RWPE2 (cell line): ENCODE results near the gene NRSN2.

ENCODE experiments used
- ATAC-seq: fragments of 200-7000 bp; cut with Tn5 transposase; 3 replicates; pipeline ENCODE4 v1.9.1; 2021; ENCODE audit warnings: low read depth
- DNase-seq: peaks from one replicate; pipeline ENCODE4 v3.0.0-alpha.2; 2020; ENCODE audit warnings: low spot score
- H3K27ac ChIP-seq: fragments of 450-650 bp; 2 replicates; pipeline ENCODE4 v1.5.1; 2017; ENCODE audit warnings: mild to moderate bottlenecking; ENCODE audit not compliant: poor library complexity, severe bottlenecking
- H3K27me3 ChIP-seq: fragments of 250-450 bp; sonication (Bioruptor Pico); 2 replicates; pipeline ENCODE4 v1.5.1; 2021; ENCODE audit warnings: mild to moderate bottlenecking, moderate library complexity; ENCODE audit not compliant: insufficient read depth, poor library complexity, severe bottlenecking
- H3K36me3 ChIP-seq: fragments of 250-450 bp; sonication (Bioruptor Pico); 2 replicates; pipeline ENCODE4 v1.5.1; 2020; ENCODE audit warnings: low read depth, mild to moderate bottlenecking, moderate library complexity
- H3K4me1 ChIP-seq: fragments of 250-450 bp; sonication (Bioruptor Pico); 2 replicates; pipeline ENCODE4 v1.5.1; 2021; ENCODE audit warnings: mild to moderate bottlenecking, moderate library complexity; ENCODE audit not compliant: insufficient read depth, poor library complexity, severe bottlenecking
- H3K4me3 ChIP-seq: fragments of 250-450 bp; sonication (Bioruptor Pico); 2 replicates; pipeline ENCODE4 v1.5.1; 2021; ENCODE audit warnings: mild to moderate bottlenecking, moderate library complexity; ENCODE audit not compliant: severe bottlenecking
- H3K9me3 ChIP-seq: fragments of 250-450 bp; sonication (Bioruptor Pico); 2 replicates; pipeline ENCODE4 v1.5.1; 2021; ENCODE audit warnings: mild to moderate bottlenecking, moderate library complexity; ENCODE audit not compliant: severe bottlenecking
- CTCF ChIP-seq: fragments of 450-650 bp; IDR thresholded peaks from one replicate; pipeline ENCODE4 v1.5.1; 2017; ENCODE audit warnings: mild to moderate bottlenecking, moderate library complexity; ENCODE audit not compliant: poor library complexity, severe bottlenecking

Gene NRSN2

GRCh38 chr20:328027-328974, 18.6 kb upstream of the NRSN2 start:
- Histone ChIP-seq H3K27me3 (no peaks in the 10 kb centered on the region), H3K4me1 (peaks cover 4% of the 10 kb centered on the region), H3K36me3 (peaks cover 5% of the 10 kb centered on the region; the same call in 1 of the 2 replicates), H3K4me3 (peak overlapping the region; percentile 85), H3K27ac (peak overlapping the region; percentile 87), H3K9me3 (no peaks in the 10 kb centered on the region)
- DNase-seq (no peak), ATAC-seq (no peak)
- TF ChIP-seq CTCF: no peak

GRCh38 chr20:328975-329695, 17.8 kb upstream of the NRSN2 start:
- ATAC-seq: no peak
- Histone ChIP-seq H3K27ac (peak overlapping the region; percentile 87), H3K4me3 (no peak overlapping the region), H3K36me3 (peaks cover 5% of the 10 kb centered on the region; the same call in 1 of the 2 replicates), H3K4me1 (no peaks in the 10 kb centered on the region), H3K9me3 (no peaks in the 10 kb centered on the region), H3K27me3 (no peaks in the 10 kb centered on the region)
- DNase-seq: no peak
- TF ChIP-seq CTCF: no peak

- DNase-seq: no peak
- Histone ChIP-seq H3K27me3 (no peaks in the 10 kb centered on the region), H3K27ac (peak overlapping the region; percentile 87), H3K36me3 (peaks cover 5% of the 10 kb centered on the region; the same call in 1 of the 2 replicates), H3K4me3 (no peak overlapping the region), H3K9me3 (no peaks in the 10 kb centered on the region), H3K4me1 (no peaks in the 10 kb centered on the region)
- TF ChIP-seq CTCF: no peak
- ATAC-seq: no peak
Observed at GRCh38 chr20:329851-330232, 17.1 kb upstream of the NRSN2 start.

GRCh38 chr20:330233-331149, 16.4 kb upstream of the NRSN2 start:
- Histone ChIP-seq H3K4me1 (no peaks in the 10 kb centered on the region), H3K36me3 (peaks cover 5% of the 10 kb centered on the region; the same call in 1 of the 2 replicates), H3K9me3 (no peaks in the 10 kb centered on the region), H3K27ac (peak overlapping the region; percentile 87), H3K27me3 (no peaks in the 10 kb centered on the region), H3K4me3 (no peak overlapping the region)
- peak; percentile 37 for ATAC-seq
- no peak for DNase-seq
- peak; percentile 97 for TF ChIP-seq CTCF
